ENCODE data around the gene FAM170B.

GRCh38 chr10:49115015-49115795 lies 18.6 kb downstream of the FAM170B start, which contains the start of gene VSTM4:
- TF ChIP-seq CTCF (IDR thresholded peaks at IDR 0.05) (no peak; the same call in 1 of the 2 replicates), REST (IDR thresholded peaks at IDR 0.05; ENCODE audit: insufficient read depth in 1 of 2, low read depth in 2 of 2, low read length in 1 of 2) (no peak), POLR2AphosphoS5 (IDR thresholded peaks at IDR 0.05; ENCODE audit: low read depth, low read length) (no peak)
